Islet of Langerhans (tissue), 1 donor: ENCODE measurements around the gene NAA50.

ENCODE experiments used
- FAIRE-seq: peaks from one replicate; lab custom pipeline; 2011; peaks lifted over from hg19 to GRCh38; lab: Jason Lieb, UNC

Gene NAA50

GRCh38 chr3:113741620-113742019, 4.4 kb downstream of the NAA50 start:
- no peak for FAIRE-seq

GRCh38 chr3:113741086-113741485, 5.0 kb downstream of the NAA50 start:
- FAIRE-seq, result no peak

- peak; percentile 95 for FAIRE-seq
These were observed 9.4 kb downstream of the NAA50 start for GRCh38 chr3:113736548-113737089.

GRCh38 chr3:113731694-113732093, 14.4 kb downstream of the NAA50 start:
- no peak for FAIRE-seq

GRCh38 chr3:113730550-113730949, 15.5 kb downstream of the NAA50 start:
- no peak for FAIRE-seq

GRCh38 chr3:113728661-113729060, 17.4 kb downstream of the NAA50 start:
- no peak for FAIRE-seq

DNA sequence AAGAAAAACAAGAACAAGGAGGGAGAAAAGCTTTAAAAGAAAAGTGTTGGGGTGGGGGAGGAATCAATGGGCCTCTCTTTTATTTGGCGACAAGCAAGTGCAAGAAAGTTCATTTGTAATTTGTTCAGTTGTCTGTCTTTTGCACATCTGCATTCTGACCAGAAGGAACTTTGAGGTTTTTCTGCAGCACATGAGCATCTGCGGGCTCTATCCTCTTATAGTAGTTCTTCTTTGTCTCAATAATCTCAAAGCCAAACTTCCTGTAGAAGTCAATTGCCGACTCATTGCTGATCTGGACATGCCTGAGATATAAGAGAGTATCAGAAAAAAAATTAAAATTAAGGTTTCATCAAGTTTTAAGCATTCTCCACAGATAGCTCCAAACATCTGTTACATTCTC, 24.4 kb downstream of the NAA50 start:
- peak; percentile 62 for FAIRE-seq

GRCh38 chr3:113719758-113720157, 26.3 kb downstream of the NAA50 start:
- FAIRE-seq, result no peak

DNA sequence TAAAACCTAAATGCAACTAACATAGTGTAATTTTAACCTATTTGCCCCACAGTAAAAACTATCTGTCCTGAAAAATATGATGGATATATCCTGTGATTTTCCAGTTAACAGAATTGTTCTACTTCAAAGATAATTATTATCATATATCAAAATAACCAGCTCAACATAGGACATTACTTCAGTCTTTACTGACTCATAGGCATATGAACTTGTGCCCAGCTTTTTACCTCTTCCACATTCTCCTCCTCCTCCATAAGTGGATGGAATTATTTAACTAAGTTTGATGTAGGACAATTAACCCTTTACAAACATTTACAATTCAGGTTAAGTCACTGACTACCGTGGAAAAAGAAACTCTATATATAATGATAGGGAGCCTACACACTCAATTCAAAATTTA, 26.8 kb downstream of the NAA50 start:
- no peak for FAIRE-seq

- FAIRE-seq, result no peak
These were observed 28.2 kb downstream of the NAA50 start for GRCh38 chr3:113717818-113718217.

GRCh38 chr3:113717308-113717707, 28.7 kb downstream of the NAA50 start:
- FAIRE-seq, result no peak

DNA sequence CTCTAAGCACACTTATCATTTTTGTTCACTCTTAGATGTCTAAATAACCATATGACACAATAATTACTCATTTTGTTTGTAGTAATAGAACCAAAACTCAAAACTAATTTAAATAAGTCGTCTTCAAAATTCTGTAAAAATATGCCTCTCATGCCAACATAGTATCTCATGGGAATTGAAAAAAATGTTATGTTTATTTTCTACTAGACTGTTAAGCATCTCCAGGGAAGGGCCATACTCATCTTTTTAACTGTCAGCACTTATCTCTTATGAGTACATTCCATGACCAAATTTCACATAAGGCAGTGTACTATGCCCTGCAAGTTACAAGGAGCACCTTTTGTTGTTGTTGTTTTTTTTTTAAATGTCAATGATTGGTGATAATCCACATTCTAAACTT, 31.3 kb downstream of the NAA50 start:
- FAIRE-seq, result peak; percentile 30

GRCh38 chr3:113712129-113712528, 33.9 kb downstream of the NAA50 start:
- FAIRE-seq, result no peak

- no peak for FAIRE-seq
These were observed 38.2 kb downstream of the NAA50 start for GRCh38 chr3:113707835-113708234.

DNA sequence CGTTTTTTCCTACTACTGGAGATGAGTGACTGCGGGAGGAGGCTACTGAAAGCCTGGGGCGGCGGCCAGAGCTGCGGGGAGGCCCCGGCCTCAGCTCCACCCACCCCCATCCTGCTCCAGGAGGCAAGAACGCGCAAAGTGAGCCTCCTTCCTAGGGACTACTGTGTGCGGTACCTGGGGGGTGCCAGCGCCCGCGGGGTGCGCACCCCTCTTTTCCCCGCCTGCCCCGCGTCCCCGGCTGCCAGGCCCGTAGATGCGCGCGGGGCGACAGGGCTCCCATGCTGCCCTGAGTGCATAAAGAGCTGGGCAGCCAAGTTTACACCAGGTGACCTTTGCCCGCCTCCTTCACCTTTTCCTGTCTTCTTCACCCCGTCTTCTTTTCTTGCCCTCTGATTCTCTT, 47.1 kb downstream of the NAA50 start:
- no peak for FAIRE-seq

DNA sequence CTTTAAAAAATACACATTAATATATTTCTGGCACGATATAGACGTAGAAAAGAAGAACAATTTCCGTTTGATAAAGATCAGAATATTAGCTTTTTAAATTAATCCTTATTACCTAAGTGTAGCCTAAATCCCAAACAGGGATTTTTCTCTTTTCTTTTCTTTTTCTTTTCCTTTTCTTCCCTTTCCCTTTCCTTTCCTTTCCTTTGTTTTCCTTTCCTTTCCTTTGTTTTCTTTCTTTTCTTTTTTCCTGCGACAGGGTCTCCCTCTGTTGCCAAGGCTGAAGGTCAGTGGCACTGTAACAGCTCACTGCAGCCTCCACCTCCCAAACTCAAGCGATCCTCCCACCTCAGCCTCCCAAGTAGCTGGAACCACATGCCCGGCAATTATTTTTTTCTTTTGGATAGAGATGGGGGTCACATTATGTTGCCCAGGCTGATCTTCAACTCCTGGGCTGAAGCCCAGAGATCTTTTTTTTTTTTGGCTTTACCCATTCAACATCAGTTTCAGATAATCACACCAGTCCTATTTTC, 47.8 kb downstream of the NAA50 start:
- no peak for FAIRE-seq

- no peak for FAIRE-seq
These were observed 48.5 kb downstream of the NAA50 start for GRCh38 chr3:113697500-113698090.

DNA sequence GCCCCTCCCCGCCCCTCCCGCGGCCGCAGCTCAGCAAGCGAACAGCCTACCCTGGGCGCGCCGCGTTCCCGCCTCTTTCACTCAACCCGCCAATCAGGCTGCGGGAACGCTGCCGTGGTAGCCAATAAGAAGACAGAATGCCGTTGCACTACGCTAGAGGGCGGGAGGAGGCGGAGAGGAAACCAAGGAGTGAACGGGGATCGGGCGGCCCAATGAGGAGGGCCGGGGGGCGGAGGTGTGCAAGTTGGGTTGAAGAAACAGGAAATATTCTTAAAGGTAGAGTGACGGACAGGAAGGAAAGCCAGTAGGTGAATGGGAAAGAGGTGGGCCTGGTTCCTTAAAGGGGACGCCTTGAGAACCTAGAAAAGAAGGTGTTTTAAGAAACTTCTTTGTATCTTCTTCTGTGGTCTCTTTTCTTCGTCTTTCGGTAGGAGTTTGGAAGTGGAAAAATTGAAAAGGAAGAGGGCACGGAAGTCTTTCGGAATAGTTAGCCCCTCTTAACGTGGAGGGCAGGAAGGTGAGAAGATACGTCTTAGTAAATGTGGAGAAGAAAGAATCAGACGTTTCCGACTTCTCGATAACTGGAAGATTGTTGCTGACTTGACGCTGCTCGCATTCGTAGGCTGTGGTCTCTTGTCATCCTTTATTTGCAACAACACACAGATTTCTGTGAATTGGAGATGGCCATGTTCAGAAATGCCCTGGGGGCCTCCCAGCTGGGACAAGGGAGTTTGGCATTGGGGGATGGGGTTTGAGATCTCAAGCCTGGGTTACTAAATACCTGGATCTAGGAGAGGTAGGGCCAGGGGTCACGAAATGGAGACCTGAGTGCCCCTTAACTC, 49.2 kb downstream of the NAA50 start:
- peak; percentile 88 for FAIRE-seq

DNA sequence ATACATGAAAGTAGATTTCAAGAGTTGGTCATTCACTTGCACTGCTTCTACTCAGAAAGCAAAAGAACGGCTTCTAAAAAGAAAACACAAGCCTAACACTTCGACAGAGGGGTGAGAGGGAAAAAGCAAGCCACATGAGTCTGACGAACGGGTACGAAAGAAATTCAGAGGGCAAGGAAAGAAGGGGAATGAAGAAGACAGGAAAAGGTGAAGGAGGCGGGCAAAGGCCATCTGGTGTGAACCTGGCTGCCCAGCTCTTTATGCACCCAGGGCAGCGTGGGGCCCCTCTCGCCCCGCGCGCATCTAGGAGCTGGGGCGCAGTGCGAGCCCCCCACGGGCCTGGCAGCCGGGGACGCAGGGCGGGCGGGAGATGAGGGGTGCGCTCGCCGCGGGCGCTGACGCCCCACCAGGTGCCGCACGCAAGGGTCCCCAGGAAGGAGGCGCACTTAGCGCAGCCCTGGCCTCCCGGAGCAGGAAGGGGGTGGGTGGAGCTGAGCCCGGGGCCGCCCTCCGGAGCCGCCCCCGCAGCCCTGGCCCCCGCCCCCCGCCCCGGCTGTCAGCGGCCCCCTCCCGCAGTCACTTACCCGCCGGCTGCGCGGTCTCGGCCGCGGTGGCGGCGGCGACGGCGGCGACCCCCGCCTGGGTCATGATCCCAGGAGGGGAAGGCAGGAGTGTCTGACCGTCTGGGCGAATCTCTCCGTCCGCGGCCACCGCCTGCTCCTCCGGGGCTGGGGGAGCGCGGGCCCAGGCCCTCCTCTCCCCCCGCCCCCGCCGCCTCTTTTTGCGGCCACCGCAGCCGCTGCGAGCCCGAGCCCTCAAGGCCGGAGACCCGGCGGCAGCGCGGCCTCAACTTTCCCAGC, 50.0 kb downstream of the NAA50 start, which contains the start of gene USF3:
TSS of gene USF3 (minus strand) at position 857 of the 860 bp plus-strand sequence. CDS start 21,764 bp downstream, outside the sequence.
- FAIRE-seq, result no peak

GRCh38 chr3:113695431-113695785, 50.6 kb downstream of the NAA50 start:
- no peak for FAIRE-seq

- no peak for FAIRE-seq
These were observed 55.6 kb downstream of the NAA50 start for GRCh38 chr3:113690482-113690881.

- no peak for FAIRE-seq
These were observed 59.9 kb downstream of the NAA50 start for GRCh38 chr3:113685956-113686721.
